ENCODE results near the gene ILF2.
"Not testable (repeated sequence)": the region's sequence is repeated elsewhere in the genome, so short reads cannot be mapped to it uniquely, and the experiment has no call there.

Gene ILF2

GRCh38 chr1:153649137-153649862 lies 21.5 kb downstream of the ILF2 start:
- DNase-seq (ENCODE audit: low read depth, low spot score) = no peak

GRCh38 chr1:153648000-153648643 lies 22.7 kb downstream of the ILF2 start:
- DNase-seq (ENCODE audit: low read depth, low spot score) = no peak

- DNase-seq (ENCODE audit: low read depth, low spot score) = no peak
These were observed 23.5 kb downstream of the ILF2 start for GRCh38 chr1:153647346-153647714.

- DNase-seq (ENCODE audit: low read depth, low spot score) = no peak
These were observed 24.0 kb downstream of the ILF2 start for GRCh38 chr1:153646672-153647345.

- DNase-seq (ENCODE audit: low read depth, low spot score) = no peak
These were observed 27.0 kb downstream of the ILF2 start for GRCh38 chr1:153643816-153644215.

- DNase-seq (ENCODE audit: low read depth, low spot score) = no peak
These were observed 27.7 kb downstream of the ILF2 start for GRCh38 chr1:153643100-153643499.

- no peak for DNase-seq (ENCODE audit: low read depth, low spot score)
These were observed 28.6 kb downstream of the ILF2 start for GRCh38 chr1:153642161-153642560.

- no peak for DNase-seq (ENCODE audit: low read depth, low spot score)
These were observed 29.9 kb downstream of the ILF2 start for GRCh38 chr1:153640861-153641260.

- DNase-seq (ENCODE audit: low read depth, low spot score) = not testable (repeated sequence)
These were observed 30.6 kb downstream of the ILF2 start for GRCh38 chr1:153640213-153640612.

GRCh38 chr1:153639280-153639679 lies 31.5 kb downstream of the ILF2 start:
- no peak for DNase-seq (ENCODE audit: low read depth, low spot score)

GRCh38 chr1:153638261-153638660 lies 32.5 kb downstream of the ILF2 start:
- no peak for DNase-seq (ENCODE audit: low read depth, low spot score)

GRCh38 chr1:153636312-153636711 lies 34.5 kb downstream of the ILF2 start:
- no peak for DNase-seq (ENCODE audit: low read depth, low spot score)

GRCh38 chr1:153635872-153636271 lies 34.9 kb downstream of the ILF2 start:
- no peak for DNase-seq (ENCODE audit: low read depth, low spot score)

GRCh38 chr1:153633754-153634665 lies 36.8 kb downstream of the ILF2 start, which contains the start of gene CHTOP:
TSS of gene CHTOP (plus strand) at chr1:153634066. CDS start at chr1:153636589, 2,523 bp downstream.
- DNase-seq (ENCODE audit: low read depth, low spot score) = peak; percentile 97

- no peak for DNase-seq (ENCODE audit: low read depth, low spot score)
These were observed 37.5 kb downstream of the ILF2 start for GRCh38 chr1:153633161-153633753.

GRCh38 chr1:153631047-153632022 lies 39.5 kb downstream of the ILF2 start:
- DNase-seq (ENCODE audit: low read depth, low spot score) = no peak

- DNase-seq (ENCODE audit: low read depth, low spot score) = no peak
These were observed 40.4 kb downstream of the ILF2 start for GRCh38 chr1:153630384-153630783.

- DNase-seq (ENCODE audit: low read depth, low spot score) = no peak
These were observed 40.8 kb downstream of the ILF2 start for GRCh38 chr1:153629971-153630370.

GRCh38 chr1:153629343-153629665 lies 41.5 kb downstream of the ILF2 start:
- no peak for DNase-seq (ENCODE audit: low read depth, low spot score)

- DNase-seq (ENCODE audit: low read depth, low spot score) = no peak
These were observed 42.0 kb downstream of the ILF2 start for GRCh38 chr1:153628638-153629342.

Measured in activated CD4-positive, CD25-positive, alpha-beta regulatory T cell treated with anti-CD3 and anti-CD28 coated beads, Interleukin-2, amount 50 U/mL, for 16 hours (primary cell).